GM19463 (cell line): ENCODE measurements around the gene PCDHGB4.
A peak's percentile ranks its signal among the peaks of the same experiment; 100 is the strongest.
"Not testable (repeated sequence)": the region's sequence is repeated elsewhere in the genome, so short reads cannot be mapped to it uniquely, and the experiment has no call there.

ENCODE experiments used
- ATAC-seq: cut with Tn5 transposase; IDR thresholded peaks from one replicate; pipeline ENCODE4 v1.9.1; 2021; ENCODE audit warnings: mild to moderate bottlenecking, moderate library complexity; ENCODE audit not compliant: unreplicated experiment

PCDHGB4 gene

GRCh38 chr5:141397756-141398551 lies 10.5 kb downstream of the PCDHGB4 start, which contains the start of gene PCDHGB5:
PCDHGB5 (plus strand) TSS chr5:141397947; CDS start chr5:141398128, 181 bp downstream.
- ATAC-seq: peak; percentile 99

DNA sequence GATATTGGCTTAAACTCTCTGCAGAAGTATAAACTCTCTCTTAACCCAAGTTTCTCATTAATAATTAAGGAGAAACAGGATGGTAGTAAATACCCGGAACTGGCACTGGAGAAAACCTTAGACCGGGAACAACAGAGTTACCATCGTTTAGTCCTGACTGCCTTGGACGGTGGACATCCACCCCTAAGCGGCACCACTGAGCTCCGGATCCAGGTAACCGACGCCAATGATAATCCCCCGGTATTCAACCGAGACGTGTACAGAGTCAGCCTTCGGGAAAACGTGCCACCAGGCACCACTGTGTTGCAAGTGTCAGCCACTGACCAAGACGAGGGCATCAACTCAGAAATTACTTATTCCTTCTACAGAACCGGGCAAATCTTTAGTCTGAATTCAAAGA lies 11.1 kb downstream of the PCDHGB4 start:
- no peak for ATAC-seq

GRCh38 chr5:141399555-141400258 lies 12.2 kb downstream of the PCDHGB4 start:
- ATAC-seq: no peak

DNA sequence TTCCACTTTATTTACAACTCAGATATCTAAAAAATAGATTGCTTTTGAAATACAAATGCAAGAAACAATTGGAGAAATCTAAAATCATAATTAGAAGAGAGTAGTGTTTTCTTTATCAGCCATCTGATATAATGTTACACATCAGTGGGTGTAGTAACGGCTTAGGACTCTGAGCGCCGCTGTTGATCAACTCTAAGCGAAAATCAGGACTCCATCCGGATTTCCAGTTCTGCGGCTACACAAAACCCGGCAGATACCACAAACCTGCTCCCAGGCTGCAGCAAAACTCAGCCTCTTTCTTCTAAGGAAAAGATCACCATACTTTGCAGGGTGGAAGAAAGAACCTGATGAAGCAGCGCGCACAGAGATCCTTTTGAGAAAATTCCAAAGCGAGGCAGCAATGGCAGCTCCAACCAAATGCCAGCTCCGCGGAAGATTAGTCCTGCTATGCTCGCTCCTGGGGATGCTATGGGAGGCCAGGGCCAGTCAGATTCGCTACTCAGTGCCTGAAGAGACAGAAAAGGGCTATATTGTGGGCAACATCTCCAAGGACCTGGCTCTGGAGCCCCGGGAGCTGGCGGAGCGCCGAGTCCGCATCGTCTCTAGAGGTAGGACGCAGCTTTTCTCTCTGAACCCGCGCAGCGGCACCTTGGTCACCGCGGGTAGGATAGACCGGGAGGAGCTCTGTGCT lies 15.2 kb downstream of the PCDHGB4 start, which contains the start of gene PCDHGA9:
Gene PCDHGA9, plus strand, starts transcription at position 226 of the 691 bp plus-strand sequence. Its CDS starts 175 bp downstream, at position 401.
- ATAC-seq: no peak

GRCh38 chr5:141403387-141403786 lies 15.9 kb downstream of the PCDHGB4 start:
- no peak for ATAC-seq

- ATAC-seq: peak; percentile 85
Measured at GRCh38 chr5:141407790-141408505, 20.4 kb downstream of the PCDHGB4 start, which contains the start of gene PCDHGB6. PCDHGB6 (plus strand) TSS chr5:141408021; CDS start chr5:141408203, 182 bp downstream.

DNA sequence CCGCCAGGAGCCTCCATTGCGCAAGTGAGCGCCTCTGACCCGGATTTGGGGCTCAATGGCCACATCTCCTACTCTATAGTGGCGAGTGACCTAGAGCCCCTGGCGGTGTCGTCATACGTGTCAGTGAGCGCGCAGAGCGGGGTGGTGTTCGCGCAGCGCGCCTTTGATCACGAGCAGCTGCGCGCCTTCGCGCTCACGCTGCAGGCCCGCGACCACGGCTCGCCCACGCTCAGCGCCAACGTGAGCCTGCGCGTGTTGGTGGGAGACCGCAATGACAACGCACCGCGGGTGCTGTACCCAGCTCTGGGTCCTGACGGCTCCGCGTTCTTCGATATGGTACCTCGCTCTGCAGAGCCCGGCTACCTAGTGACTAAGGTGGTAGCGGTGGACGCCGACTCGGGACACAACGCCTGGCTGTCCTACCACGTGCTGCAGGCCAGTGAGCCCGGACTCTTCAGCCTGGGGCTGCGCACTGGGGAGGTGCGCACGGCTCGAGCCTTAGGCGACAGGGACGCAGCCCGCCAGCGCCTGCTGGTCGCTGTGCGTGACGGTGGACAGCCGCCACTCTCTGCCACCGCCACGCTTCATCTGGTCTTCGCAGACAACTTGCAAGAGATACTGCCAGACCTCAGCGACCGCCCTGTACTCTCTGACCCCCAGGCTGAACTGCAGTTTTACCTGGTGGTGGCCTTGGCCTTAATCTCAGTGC lies 22.3 kb downstream of the PCDHGB4 start:
- no peak for ATAC-seq

- ATAC-seq: no peak
Measured at GRCh38 chr5:141411575-141411974, 24.1 kb downstream of the PCDHGB4 start.

GRCh38 chr5:141412854-141413539 lies 25.5 kb downstream of the PCDHGB4 start, which contains the start of gene PCDHGA10:
PCDHGA10 (plus strand) TSS chr5:141412987; CDS start chr5:141413176, 189 bp downstream.
- ATAC-seq: peak; percentile 71

DNA sequence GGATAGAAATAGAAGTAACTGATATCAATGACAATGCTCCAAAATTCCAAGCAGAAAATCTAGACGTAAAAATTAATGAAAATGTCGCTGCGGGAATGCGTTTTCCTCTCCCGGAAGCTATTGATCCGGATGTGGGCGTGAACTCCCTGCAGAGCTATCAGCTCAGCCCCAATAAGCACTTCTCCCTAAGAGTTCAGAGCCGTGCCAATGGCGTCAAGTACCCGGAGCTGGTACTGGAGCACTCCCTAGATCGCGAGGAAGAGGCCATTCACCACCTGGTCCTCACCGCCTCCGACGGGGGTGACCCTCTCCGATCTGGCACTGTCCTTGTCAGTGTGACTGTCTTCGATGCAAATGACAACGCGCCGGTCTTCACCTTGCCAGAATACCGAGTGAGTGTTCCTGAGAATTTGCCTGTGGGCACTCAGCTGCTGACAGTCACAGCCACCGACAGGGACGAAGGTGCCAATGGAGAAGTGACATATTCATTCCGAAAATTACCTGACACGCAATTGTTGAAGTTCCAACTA lies 26.1 kb downstream of the PCDHGB4 start:
- ATAC-seq: no peak

DNA sequence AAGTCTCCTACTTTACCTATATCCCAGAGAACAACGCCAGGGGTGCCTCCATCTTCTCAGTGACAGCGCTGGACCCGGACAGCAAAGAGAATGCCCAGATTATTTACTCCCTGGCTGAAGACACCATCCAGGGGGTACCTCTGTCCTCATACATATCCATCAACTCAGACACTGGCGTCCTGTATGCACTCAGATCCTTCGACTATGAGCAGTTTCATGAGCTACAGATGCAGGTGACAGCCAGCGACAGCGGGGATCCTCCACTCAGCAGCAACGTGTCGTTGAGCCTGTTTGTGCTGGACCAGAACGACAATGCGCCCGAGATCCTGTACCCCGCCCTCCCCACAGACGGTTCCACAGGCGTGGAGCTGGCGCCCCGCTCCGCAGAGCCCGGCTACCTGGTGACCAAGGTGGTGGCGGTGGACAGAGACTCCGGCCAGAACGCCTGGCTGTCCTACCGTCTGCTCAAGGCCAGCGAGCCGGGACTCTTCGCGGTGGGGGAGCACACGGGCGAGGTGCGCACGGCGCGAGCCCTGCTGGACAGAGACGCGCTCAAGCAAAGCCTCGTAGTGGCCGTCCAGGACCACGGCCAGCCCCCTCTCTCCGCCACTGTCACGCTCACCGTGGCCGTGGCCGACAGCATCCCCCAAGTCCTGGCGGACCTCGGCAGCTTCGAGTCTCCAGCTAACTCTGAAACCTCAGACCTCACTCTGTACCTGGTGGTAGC lies 27.2 kb downstream of the PCDHGB4 start:
- ATAC-seq: not testable (repeated sequence)

DNA sequence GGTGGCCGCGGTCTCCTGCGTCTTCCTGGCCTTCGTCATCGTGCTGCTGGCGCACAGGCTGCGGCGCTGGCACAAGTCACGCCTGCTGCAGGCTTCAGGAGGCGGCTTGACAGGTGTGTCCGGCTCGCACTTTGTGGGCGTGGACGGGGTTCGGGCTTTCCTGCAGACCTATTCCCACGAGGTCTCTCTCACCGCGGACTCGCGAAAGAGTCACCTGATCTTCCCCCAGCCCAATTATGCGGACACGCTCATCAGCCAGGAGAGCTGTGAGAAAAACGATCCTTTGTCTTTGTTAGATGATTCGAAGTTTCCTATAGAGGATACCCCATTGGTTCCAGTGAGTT lies 27.7 kb downstream of the PCDHGB4 start:
- not testable (repeated sequence) for ATAC-seq

DNA sequence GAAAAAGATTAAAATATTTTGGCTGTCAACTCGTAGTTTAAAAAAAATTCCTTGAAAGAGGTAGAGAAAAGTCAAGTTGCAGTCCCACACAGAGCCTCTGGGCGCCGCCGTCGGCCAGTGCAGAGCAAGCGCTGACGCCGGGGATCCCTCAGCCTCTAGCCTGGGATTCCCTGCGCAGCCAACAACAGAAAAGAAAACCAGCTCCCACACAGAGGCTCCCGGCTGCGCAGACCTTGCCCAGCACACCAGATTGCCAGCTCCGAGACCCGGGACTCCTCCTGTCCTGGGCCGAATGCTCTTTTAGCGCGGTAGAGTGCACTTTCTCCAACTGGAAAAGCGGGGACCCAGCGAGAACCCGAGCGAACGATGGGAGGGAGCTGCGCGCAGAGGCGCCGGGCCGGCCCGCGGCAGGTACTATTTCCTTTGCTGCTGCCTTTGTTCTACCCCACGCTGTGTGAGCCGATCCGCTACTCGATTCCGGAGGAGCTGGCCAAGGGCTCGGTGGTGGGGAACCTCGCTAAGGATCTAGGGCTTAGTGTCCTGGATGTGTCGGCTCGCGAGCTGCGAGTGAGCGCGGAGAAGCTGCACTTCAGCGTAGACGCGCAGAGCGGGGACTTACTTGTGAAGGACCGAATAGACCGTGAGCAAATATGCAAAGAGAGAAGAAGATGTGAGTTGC lies 30.1 kb downstream of the PCDHGB4 start, which contains the start of gene PCDHGB7:
Gene PCDHGB7, plus strand, starts transcription at position 184 of the 679 bp plus-strand sequence. Its CDS starts 183 bp downstream, at position 367.
- peak; percentile 67 for ATAC-seq

- ATAC-seq: no peak
Measured at GRCh38 chr5:141419074-141419880, 31.8 kb downstream of the PCDHGB4 start.

DNA sequence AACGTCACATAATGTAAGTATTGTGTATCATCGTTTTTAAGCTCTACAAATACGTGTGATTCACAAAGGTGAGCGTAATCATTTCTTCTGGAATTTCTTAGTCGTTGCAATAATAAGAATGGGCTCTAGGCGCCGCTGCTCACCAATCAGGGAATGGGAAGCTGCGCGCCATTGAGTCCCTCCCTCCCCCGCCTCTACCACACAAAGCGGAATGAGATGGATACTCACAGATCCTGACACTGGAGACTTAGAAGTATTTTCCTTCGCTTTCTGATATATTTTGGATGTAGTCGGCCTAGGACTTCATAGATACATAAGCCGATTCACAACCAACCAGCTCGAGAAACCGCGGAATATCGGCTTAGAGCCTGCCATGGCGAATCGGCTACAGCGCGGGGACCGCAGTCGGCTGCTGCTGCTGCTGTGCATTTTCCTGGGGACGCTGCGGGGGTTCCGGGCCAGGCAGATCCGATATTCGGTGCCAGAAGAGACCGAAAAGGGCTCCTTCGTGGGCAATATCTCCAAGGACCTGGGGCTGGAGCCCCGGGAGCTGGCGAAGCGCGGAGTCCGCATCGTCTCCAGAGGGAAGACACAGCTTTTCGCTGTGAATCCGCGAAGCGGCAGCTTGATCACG lies 33.5 kb downstream of the PCDHGB4 start, which contains the start of gene PCDHGA11:
Gene PCDHGA11, plus strand, starts transcription at position 197 of the 634 bp plus-strand sequence. Its CDS starts 177 bp downstream, at position 374.
- ATAC-seq: peak; percentile 51

DNA sequence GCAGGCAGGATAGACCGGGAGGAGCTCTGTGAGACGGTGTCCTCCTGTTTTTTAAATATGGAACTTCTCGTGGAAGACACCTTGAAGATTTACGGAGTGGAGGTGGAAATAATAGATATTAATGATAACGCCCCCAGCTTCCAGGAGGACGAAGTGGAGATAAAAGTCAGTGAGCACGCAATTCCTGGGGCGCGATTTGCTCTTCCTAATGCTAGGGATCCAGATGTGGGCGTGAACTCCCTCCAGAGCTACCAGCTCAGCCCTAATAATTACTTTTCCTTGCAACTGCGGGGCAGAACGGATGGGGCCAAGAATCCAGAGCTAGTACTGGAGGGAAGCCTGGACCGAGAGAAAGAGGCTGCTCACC lies 34.0 kb downstream of the PCDHGB4 start:
- no peak for ATAC-seq
